Type B pancreatic cell (in vitro differentiated cells): Measurements from ENCODE around the gene DYNLRB1. TPM values are rescaled to one million over a fixed set of nuclear protein-coding genes. Genes with fewer than 3 reads are reported as not detected.

Source experiments
- DNase-seq: peaks from one replicate; pipeline ENCODE4 v3.0.0; 2021; ENCODE audit warnings: mixed read lengths; ENCODE audit not compliant: unreplicated experiment; ENCODE audit errors: extremely low spot score
- H3K27ac Mint-ChIP-seq: 2 replicates; pipeline ENCODE4 v1.8.0; 2021; ENCODE audit warnings: mild to moderate bottlenecking, mixed read lengths
- H3K27me3 Mint-ChIP-seq: 2 replicates; pipeline ENCODE4 v1.8.0; 2021; ENCODE audit warnings: mixed read lengths
- H3K36me3 Mint-ChIP-seq: 2 replicates; pipeline ENCODE4 v1.8.0; 2021; ENCODE audit warnings: mixed read lengths
- H3K4me1 Mint-ChIP-seq: one replicate; pipeline ENCODE4 v1.8.0; 2021; ENCODE audit warnings: mixed read lengths; ENCODE audit not compliant: unreplicated experiment
- H3K4me3 Mint-ChIP-seq: 2 replicates; pipeline ENCODE4 v1.8.0; 2021; ENCODE audit warnings: mild to moderate bottlenecking, mixed read lengths
- H3K9me3 Mint-ChIP-seq: 2 replicates; pipeline ENCODE4 v1.8.0; 2021; ENCODE audit warnings: mixed read lengths
- CTCF ChIP-seq: fragments of 200-600 bp; sonication (generic); conservative IDR thresholded peaks from 2 replicates; pipeline ENCODE4 v1.5.0; 2021; ENCODE audit warnings: antibody characterized with exemption, mild to moderate bottlenecking
- total RNA-seq: library from RNA; stranded (reverse); gene quantifications from 2 replicates; pipeline ENCODE4 v1.2.1, GENCODE V29; 2021; ENCODE audit warnings: low replicate concordance

The DYNLRB1 gene
- total RNA-seq, 1 donor from 2014 or later, result 164 TPM

- Mint-ChIP-seq H3K27ac (peak overlapping the region; percentile 87), H3K4me3 (peak overlapping the region; percentile 68)
Observed at GRCh38 chr20:34561661-34562060, 45.4 kb downstream of the DYNLRB1 start.

GRCh38 chr20:34562641-34563040 is 46.4 kb downstream of the DYNLRB1 start:
- DNase-seq, result no peak
- no peaks in the 10 kb centered on the region for H3K27me3 Mint-ChIP-seq
- TF ChIP-seq CTCF, result peak; percentile 64
- H3K4me1 Mint-ChIP-seq, result peaks cover 28% of the 10 kb centered on the region
- peaks cover 11% of the 10 kb centered on the region for H3K36me3 Mint-ChIP-seq
- peak overlapping the region; percentile 87 for H3K27ac Mint-ChIP-seq
- H3K9me3 Mint-ChIP-seq, result no peaks in the 10 kb centered on the region
- H3K4me3 Mint-ChIP-seq, result no peak overlapping the region

More at GRCh38 chr20:34561661-34562060, 45.4 kb downstream of the DYNLRB1 start:
- no peak for DNase-seq
- Mint-ChIP-seq H3K27me3 (no peaks in the 10 kb centered on the region), H3K36me3 (peaks cover 11% of the 10 kb centered on the region), H3K4me1 (peaks cover 19% of the 10 kb centered on the region), H3K9me3 (no peaks in the 10 kb centered on the region)
- no peak for TF ChIP-seq CTCF

GRCh38 chr20:34564833-34565232 is 48.6 kb downstream of the DYNLRB1 start:
- no peaks in the 10 kb centered on the region for H3K27me3 Mint-ChIP-seq
- DNase-seq, result no peak
- H3K27ac Mint-ChIP-seq, result no peak overlapping the region
- H3K4me1 Mint-ChIP-seq, result peaks cover 25% of the 10 kb centered on the region
- no peak for TF ChIP-seq CTCF
- H3K9me3 Mint-ChIP-seq, result no peaks in the 10 kb centered on the region
- peaks cover 11% of the 10 kb centered on the region for H3K36me3 Mint-ChIP-seq
- no peak overlapping the region for H3K4me3 Mint-ChIP-seq

- Mint-ChIP-seq H3K36me3 (peaks cover 10% of the 10 kb centered on the region), H3K4me3 (no peak overlapping the region), H3K9me3 (no peaks in the 10 kb centered on the region), H3K27ac (peak overlapping the region; percentile 40), H3K27me3 (no peaks in the 10 kb centered on the region), H3K4me1 (peaks cover 34% of the 10 kb centered on the region)
- no peak for DNase-seq
- TF ChIP-seq CTCF, result no peak
Observed at GRCh38 chr20:34566978-34567891, 51.0 kb downstream of the DYNLRB1 start.

GRCh38 chr20:34567892-34568865 is 52.0 kb downstream of the DYNLRB1 start:
- Mint-ChIP-seq H3K27me3 (no peaks in the 10 kb centered on the region), H3K9me3 (no peaks in the 10 kb centered on the region), H3K4me1 (peaks cover 34% of the 10 kb centered on the region), H3K27ac (peak overlapping the region; percentile 42), H3K36me3 (peaks cover 16% of the 10 kb centered on the region), H3K4me3 (no peak overlapping the region)
- no peak for TF ChIP-seq CTCF
- DNase-seq, result no peak
